ENCODE data around the gene RPSA.

GRCh38 chr3:39406368-39407258 lies at the start of gene RPSA:
- no peak for TF ChIP-seq EZH2phosphoT487 (IDR thresholded peaks at IDR 0.05; ENCODE audit: insufficient read depth, low read depth)
- TF ChIP-seq EZH2 (IDR thresholded peaks at IDR 0.05; ENCODE audit: insufficient read depth, poor library complexity, severe bottlenecking): no peak
